Measurements from ENCODE around the gene PHGDH. TPM values are rescaled to one million over a fixed set of nuclear protein-coding genes. Genes with fewer than 3 reads are reported as not detected.

PHGDH gene
- total RNA-seq = 10 to 100 TPM in 4 of 5 donors, 1 to 10 TPM in 1; 2.3 to 33.0 (median 21.3) TPM
- 10 to 100 TPM; 27.8 to 45.8 (median 29.5) TPM for polyA plus RNA-seq
- long read RNA-seq, donor 1, transcript PHGDH-208 (12 exons, 2,096 nt) = major isoform, 9 of 21 reads
- long read RNA-seq, donor 1, partial matches to known transcripts = 11 of 21 reads
- long read RNA-seq, donor 1, other reads (novel, unspliced or antisense) = 0 of 21 reads
- long read RNA-seq, donor 2, transcript PHGDH-208 (12 exons, 2,096 nt) = major isoform, 9 of 16 reads
- long read RNA-seq, donor 2, partial matches to known transcripts = 5 of 16 reads
- long read RNA-seq, donor 2, other reads (novel, unspliced or antisense) = 0 of 16 reads
- long read RNA-seq, donor 3, transcript PHGDH-208 (12 exons, 2,096 nt) = major isoform, 13 of 25 reads
- long read RNA-seq, donor 3, partial matches to known transcripts = 10 of 25 reads
- long read RNA-seq, donor 3, other reads (novel, unspliced or antisense) = 0 of 25 reads
- long read RNA-seq, donor 4 = 0 reads
- long read RNA-seq, donor 5, transcript PHGDH-208 (12 exons, 2,096 nt) = major isoform, 22 of 38 reads
- long read RNA-seq, donor 5, partial matches to known transcripts = 14 of 38 reads
- long read RNA-seq, donor 5, other reads (novel, unspliced or antisense) = 0 of 38 reads
- long read RNA-seq, donor 6 = 0 reads
- long read RNA-seq, donor 7, transcript PHGDH-208 (12 exons, 2,096 nt) = major isoform, 24 of 44 reads
- long read RNA-seq, donor 7, partial matches to known transcripts = 17 of 44 reads
- long read RNA-seq, donor 7, other reads (novel, unspliced or antisense) = 0 of 44 reads
- long read RNA-seq, donor 8, transcript PHGDH-208 (12 exons, 2,096 nt) = major isoform, 19 of 42 reads
- long read RNA-seq, donor 8, partial matches to known transcripts = 22 of 42 reads
- long read RNA-seq, donor 8, other reads (novel, unspliced or antisense) = 0 of 42 reads
- long read RNA-seq, donor 9, transcript PHGDH-208 (12 exons, 2,096 nt) = major isoform, 6 of 36 reads
- long read RNA-seq, donor 9, partial matches to known transcripts = 26 of 36 reads
- long read RNA-seq, donor 9, other reads (novel, unspliced or antisense) = 0 of 36 reads
- long read RNA-seq, donor 10, transcript PHGDH-208 (12 exons, 2,096 nt) = major isoform, 11 of 20 reads
- long read RNA-seq, donor 10, partial matches to known transcripts = 6 of 20 reads
- long read RNA-seq, donor 10, other reads (novel, unspliced or antisense) = 0 of 20 reads

GRCh38 chr1:119711804-119712341 lies at the start of gene PHGDH:
TSS of gene PHGDH (plus strand) at chr1:119711934. CDS start at chr1:119712023, 89 bp downstream.
- H3K4me3 ChIP-seq = peak within 1 kb of the TSS; percentile 58 to 76 (median 68)
- no peaks in the 10 kb centered on the region for H3K9me3 ChIP-seq
- H3K27me3 ChIP-seq = peaks cover 0 to 16% (median 0%) of the 10 kb centered on the region in 3 donors
- peaks cover 15 to 42% (median 29%) of the 10 kb centered on the region in 4 donors for H3K4me1 ChIP-seq
- peak; percentile 75 to 91 for DNase-seq
- no peaks in the 10 kb centered on the region for H3K36me3 ChIP-seq
- intact Hi-C loops (cut with DNase I; ENCODE audit: low total_unique reads) = no loop called here
- 0 to 1% (median 0%) methylated on average over 27 of the region's 27 CpGs for WGBS, 5 donors
- H3K27ac ChIP-seq = peak within 1 kb of the TSS; percentile 54 to 87 (median 83)
- TF ChIP-seq EP300 (IDR thresholded peaks at IDR 0.05) = no peak
- TF ChIP-seq POLR2A (IDR thresholded peaks at IDR 0.05) = peak in 1 of 4 donors; percentile 9
- TF ChIP-seq POLR2AphosphoS5 (IDR thresholded peaks at IDR 0.05) = peak in 2 of 3 donors; percentile 55 to 79

GRCh38 chr1:119662034-119662437 lies 49.7 kb upstream of the PHGDH start:
- no peaks in the 10 kb centered on the region for H3K36me3 ChIP-seq
- intact Hi-C loops (cut with DNase I; ENCODE audit: low total_unique reads) = no loop called here
- peaks cover 6 to 16% (median 10%) of the 10 kb centered on the region in 4 donors for H3K4me1 ChIP-seq
- TF ChIP-seq POLR2AphosphoS5 (IDR thresholded peaks at IDR 0.05) (no peak), CTCF (IDR thresholded peaks at IDR 0.05) (no peak), EP300 (IDR thresholded peaks at IDR 0.05) (no peak), POLR2A (IDR thresholded peaks at IDR 0.05) (no peak)
- no peaks in the 10 kb centered on the region for H3K27me3 ChIP-seq
- H3K4me3 ChIP-seq = no peak overlapping the region
- no peak overlapping the region for H3K27ac ChIP-seq
- 59 to 72% (median 64%) methylated on average over 3 of the region's 3 CpGs for WGBS, 5 donors
- no peaks in the 10 kb centered on the region for H3K9me3 ChIP-seq
- DNase-seq = no peak

GRCh38 chr1:119664067-119664466 lies 47.7 kb upstream of the PHGDH start:
- no peaks in the 10 kb centered on the region for H3K36me3 ChIP-seq
- no peaks in the 10 kb centered on the region for H3K9me3 ChIP-seq
- DNase-seq = no peak
- H3K4me3 ChIP-seq = no peak overlapping the region
- intact Hi-C loops (cut with DNase I; ENCODE audit: low total_unique reads) = no loop called here
- H3K27ac ChIP-seq = no peak overlapping the region
- 74 to 85% (median 78%) methylated on average over 5 of the region's 5 CpGs for whole genome bisulfite sequencing, 5 donors
- no peak for TF ChIP-seq POLR2AphosphoS5 (IDR thresholded peaks at IDR 0.05)
- no peak for TF ChIP-seq CTCF (IDR thresholded peaks at IDR 0.05)
- TF ChIP-seq POLR2A (IDR thresholded peaks at IDR 0.05) = no peak
- no peak for TF ChIP-seq EP300 (IDR thresholded peaks at IDR 0.05)
- H3K4me1 ChIP-seq = peaks cover 6 to 16% (median 10%) of the 10 kb centered on the region in 4 donors
- no peaks in the 10 kb centered on the region for H3K27me3 ChIP-seq

GRCh38 chr1:119667173-119667572 lies 44.6 kb upstream of the PHGDH start:
- no peaks in the 10 kb centered on the region for H3K27me3 ChIP-seq
- H3K9me3 ChIP-seq = no peaks in the 10 kb centered on the region
- H3K27ac ChIP-seq = no peak overlapping the region
- no peak for DNase-seq
- no peaks in the 10 kb centered on the region for H3K36me3 ChIP-seq
- 90 to 95% (median 93%) methylated on average over 6 of the region's 6 CpGs for WGBS, 5 donors
- peaks cover 0 to 5% (median 2%) of the 10 kb centered on the region in 4 donors for H3K4me1 ChIP-seq
- TF ChIP-seq POLR2A (IDR thresholded peaks at IDR 0.05) = no peak
- TF ChIP-seq POLR2AphosphoS5 (IDR thresholded peaks at IDR 0.05) = no peak
- no peak for TF ChIP-seq CTCF (IDR thresholded peaks at IDR 0.05)
- TF ChIP-seq EP300 (IDR thresholded peaks at IDR 0.05) = no peak
- H3K4me3 ChIP-seq = no peak overlapping the region
- intact Hi-C loops (cut with DNase I; ENCODE audit: low total_unique reads) = loop anchor here (5.0 kb wide), 1 partner anchor 55 kb away; no protein-coding TSS in a partner anchor
